ENCODE results near the gene FABP1.

Gene FABP1

GRCh38 chr2:88137833-88138232, 10.0 kb upstream of the FABP1 start:
- no peak for DNase-seq (ENCODE audit: low spot score)

DNA sequence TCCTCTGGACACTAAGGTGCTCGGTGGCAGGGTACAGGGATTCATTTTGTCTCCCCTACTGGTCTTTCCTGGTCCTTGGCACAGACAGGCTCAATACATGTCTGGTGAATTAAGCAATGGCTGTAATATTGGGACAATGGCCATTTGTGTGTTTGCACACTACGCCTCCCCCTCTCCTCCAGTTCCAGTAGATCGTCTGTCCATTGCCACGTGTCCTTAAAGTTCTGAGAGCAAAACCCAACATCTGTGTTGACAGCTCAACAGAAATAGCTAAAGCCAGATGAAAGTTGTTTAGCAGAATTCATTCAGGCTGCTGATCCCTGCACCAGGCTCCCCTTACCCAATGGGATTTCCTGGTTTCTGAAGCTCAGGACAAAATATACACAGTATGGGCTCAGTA, 9.0 kb upstream of the FABP1 start:
- DNase-seq (ENCODE audit: low spot score) = no peak

DNA sequence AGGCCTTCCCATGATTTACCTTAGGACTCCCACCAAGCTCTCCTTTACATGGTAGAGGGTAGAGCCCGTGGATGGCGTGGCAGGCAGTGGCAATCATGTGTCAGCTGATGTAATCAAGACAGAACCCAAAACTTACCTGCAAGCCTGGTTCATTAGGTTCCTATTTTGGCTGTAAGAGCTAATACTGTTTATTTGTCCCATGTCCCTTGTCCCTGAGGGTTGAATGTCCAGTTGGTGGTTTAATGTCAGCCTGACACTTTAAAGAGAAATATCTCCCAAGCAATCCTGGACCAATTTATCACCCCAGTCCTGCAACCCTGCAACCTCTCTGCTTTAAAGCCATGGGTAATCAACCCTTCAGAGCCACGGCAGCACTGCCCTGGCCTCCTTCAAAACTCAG, 6.0 kb upstream of the FABP1 start:
- no peak for DNase-seq (ENCODE audit: low spot score)

- DNase-seq (ENCODE audit: low spot score) = no peak
Observed at GRCh38 chr2:88131999-88132368, 4.1 kb upstream of the FABP1 start.

GRCh38 chr2:88131201-88131998, 3.5 kb upstream of the FABP1 start:
- DNase-seq (ENCODE audit: low spot score) = no peak

DNA sequence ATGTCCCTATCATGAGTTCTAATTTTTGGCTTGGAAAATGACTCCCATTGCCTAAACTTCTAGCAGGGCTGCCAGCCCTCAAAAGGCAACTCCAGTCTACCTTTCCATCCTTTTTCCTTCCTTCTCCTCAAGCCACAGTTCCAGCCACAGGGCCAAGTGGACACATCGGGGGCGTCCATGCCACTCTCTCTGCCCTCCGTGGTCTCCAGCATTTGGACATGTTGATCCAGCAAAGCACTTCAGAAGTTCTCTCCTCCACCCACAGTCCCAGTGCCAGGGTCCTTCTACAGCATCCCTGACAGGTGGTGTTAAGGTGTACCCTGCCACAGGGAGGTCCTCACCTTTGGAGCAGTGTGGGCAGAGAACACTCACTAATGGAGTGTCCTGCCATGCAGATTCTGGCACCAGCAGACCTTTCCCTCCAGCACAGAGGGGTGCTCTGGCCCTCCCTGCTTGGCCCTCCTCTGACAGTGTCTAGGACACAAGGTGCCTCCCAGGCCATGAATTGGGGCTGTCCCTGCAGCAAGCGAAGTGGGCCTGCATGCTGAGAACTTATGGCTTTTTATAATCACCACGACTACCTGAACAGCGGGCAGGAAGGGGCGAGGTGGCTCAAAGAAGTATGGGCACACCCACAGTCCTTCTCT, 1.6 kb upstream of the FABP1 start:
- DNase-seq (ENCODE audit: low spot score) = no peak

DNA sequence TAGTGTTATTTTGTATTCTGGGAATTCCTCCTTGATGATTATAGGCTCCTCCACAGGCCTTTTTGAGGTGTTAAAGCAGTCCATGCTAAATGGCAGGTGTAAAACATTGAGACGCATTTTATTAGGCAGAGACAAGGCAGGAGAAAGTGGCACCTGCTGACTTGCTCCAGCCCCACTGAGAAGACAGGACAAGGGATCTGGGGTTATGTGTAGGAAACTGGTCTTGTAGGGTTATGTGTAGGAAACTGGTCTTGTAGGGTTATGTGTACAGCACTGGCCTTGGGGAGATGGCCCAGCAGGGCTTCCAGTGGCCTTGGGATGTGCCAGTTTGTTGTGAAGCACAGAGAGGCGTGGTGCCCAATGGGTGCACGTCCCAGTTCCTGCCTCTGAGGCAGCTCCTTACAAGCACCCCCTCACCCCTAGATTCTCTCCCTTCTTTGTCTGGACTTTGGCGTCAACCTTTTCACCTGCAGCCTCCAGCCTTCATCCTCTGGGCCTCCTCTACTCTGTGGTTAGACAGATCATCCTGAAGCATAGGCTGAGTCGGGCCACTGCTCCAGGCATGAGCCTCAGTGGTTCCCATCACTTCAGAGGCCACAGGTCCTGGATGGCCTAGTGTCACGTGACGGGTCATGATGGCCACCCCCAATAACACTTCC, 921 bp upstream of the FABP1 start:
- DNase-seq (ENCODE audit: low spot score) = no peak

DNA sequence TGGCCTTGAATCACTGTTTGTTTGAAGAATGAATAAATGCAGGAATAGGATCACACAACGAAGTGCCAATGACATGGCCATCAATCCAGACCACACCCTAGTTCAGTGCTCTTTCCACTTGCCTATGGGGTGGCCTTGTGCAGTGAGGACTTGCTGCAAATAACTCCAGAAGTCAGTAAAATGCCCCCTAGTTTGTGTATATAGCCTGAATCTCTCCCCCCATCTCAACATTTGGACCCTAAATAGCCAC, 299 bp downstream of the FABP1 start:
- no peak for DNase-seq (ENCODE audit: low spot score)

GRCh38 chr2:88126772-88127637, 857 bp downstream of the FABP1 start:
- no peak for DNase-seq (ENCODE audit: low spot score)

- DNase-seq (ENCODE audit: low spot score) = no peak
Observed at GRCh38 chr2:88125924-88126771, 1.7 kb downstream of the FABP1 start.

GRCh38 chr2:88125344-88125923, 2.4 kb downstream of the FABP1 start:
- DNase-seq (ENCODE audit: low spot score) = no peak

DNA sequence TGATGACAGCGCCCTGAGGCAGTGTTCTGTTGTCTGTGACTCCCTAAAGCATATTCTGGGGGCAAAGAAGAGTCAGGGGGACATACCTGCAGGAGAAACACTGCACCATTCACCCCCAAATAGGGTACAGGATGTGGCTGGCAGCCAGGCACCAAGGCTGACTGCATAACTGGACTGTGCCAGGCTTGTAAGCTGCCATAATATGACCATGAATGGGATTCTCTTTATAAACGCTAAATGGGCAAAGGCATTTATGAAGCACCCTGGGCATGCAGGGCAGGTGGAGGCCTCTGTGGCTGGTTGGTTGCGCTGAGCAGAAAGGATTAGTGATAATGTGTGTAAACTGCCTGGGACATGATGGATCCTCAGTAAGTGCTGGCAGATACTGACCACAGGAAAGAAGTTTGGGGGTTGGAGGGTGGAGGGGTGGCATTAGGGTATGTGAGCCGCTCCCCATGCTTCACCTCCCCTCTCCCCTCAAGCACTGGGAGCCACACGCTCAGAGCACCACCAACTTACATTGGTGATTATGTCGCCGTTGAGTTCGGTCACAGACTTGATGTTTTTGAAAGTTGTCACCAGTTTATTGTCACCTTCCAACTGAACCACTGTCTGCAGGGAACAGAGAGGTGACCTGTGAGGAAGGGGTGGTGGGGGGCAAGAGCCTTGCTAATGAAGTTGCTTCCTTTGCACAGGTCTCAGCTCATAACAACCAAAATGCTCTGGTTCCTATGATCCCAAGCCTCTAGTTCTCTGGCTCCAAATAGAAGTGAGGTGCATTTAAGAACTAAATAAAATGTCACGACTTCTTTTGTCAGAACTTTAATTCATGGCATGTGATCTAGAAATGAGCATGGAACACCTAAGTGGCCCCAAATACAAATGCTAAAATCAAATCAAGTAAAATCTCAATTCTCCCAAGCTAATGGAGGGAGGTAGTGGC, 3.6 kb downstream of the FABP1 start:
- no peak for DNase-seq (ENCODE audit: low spot score)

- no peak for DNase-seq (ENCODE audit: low spot score)
Observed at GRCh38 chr2:88123164-88123974, 4.5 kb downstream of the FABP1 start.

GRCh38 chr2:88122141-88122884, 5.5 kb downstream of the FABP1 start:
- no peak for DNase-seq (ENCODE audit: low spot score)

DNA sequence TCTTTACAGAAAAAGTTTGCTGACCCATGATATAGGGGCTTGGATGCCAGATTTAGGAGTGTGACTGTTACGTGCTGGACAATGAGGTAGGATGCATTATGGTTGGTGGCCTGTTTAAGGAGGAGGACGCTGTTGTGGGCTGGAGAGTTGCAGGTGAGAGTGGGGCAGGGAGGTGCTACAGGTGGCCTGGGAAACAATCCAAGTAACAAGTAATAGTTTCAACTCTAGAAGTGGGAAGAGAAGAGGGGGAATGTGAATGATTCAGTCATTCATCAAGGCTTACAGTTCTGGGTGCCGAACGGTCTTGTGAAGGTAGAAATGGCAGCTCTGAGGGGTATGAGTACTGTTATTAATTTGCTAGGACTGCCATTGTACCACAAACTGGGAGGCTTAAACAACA, 6.2 kb downstream of the FABP1 start:
- no peak for DNase-seq (ENCODE audit: low spot score)

DNA sequence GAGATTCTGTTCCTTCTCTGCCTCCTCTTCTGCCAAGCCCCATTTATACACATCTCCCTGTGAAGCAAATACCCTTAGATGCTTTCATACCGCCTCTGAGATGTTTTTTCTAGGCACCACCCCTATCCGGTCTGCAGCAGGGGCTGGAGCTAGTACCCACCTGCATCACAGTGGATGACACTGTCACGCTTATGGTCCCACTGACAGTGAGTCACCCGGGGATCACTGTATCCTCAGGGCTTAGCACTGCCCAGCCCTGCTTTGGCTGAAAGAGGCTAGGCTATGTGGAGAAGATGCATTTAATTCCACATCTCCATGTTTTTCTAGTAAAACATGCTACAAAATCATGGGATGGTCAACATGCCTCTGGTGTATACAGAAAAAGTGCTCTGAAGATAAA, 9.9 kb downstream of the FABP1 start:
- no peak for DNase-seq (ENCODE audit: low spot score)

DNA sequence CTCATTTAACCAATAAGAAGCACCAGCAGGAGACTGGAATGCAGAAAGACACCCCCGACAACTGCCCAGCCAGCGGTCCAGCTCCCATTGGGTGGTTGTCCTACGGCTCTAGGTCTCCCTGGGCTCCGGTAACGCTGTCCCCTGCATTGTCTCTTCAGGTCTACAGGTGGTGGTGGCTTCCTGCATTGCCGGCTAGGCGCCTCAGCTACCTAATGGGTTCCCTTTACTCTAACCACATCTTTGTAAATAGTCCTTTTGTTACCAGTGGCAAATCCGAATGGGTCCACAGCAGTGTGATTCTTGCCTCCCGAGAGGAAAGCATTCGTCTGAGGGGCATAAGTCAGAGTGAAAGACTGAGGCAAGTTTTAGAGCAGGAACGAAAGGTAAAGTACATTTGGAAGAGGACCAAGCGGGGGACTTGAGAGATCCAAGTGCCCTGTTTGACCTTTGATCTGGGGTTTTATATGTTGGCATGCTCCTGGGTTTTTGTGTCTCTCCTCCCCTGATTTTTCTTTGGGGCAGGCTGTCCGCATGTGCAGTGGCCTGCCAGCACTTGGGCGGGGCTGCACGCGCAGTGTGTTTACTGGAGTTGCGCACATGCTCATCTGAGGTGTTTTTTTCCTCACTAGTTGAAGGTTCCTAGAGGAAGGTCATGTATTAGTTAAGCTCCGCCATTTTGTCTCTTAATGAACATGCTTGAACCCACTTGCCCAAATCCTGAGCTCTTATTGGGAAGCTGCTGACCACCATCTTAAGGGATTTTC, 11.0 kb downstream of the FABP1 start:
- no peak for DNase-seq (ENCODE audit: low spot score)

Data from GM03348 (cell line).